Neuron (in vitro differentiated cells): ENCODE results near the gene CA10.

Source experiments
- H2AFZ ChIP-seq: one replicate; pipeline ENCODE4 v1.6.1; 2013; ENCODE audit warnings: low read depth, mild to moderate bottlenecking, inconsistent platforms, low read length, moderate library complexity
- H3K27me3 ChIP-seq: one replicate; pipeline ENCODE4 v1.6.1; 2013; ENCODE audit warnings: low read length; ENCODE audit not compliant: insufficient read depth
- H3K36me3 ChIP-seq: one replicate; pipeline ENCODE4 v1.6.1; 2013; ENCODE audit warnings: low read length; ENCODE audit not compliant: insufficient read depth
- H3K4me1 ChIP-seq: one replicate; pipeline ENCODE4 v1.6.1; 2013; ENCODE audit warnings: low read length; ENCODE audit not compliant: insufficient read depth
- H3K4me3 ChIP-seq: 2 replicates; pipeline ENCODE4 v1.5.1; 2013; ENCODE audit warnings: mild to moderate bottlenecking, low read length, moderate library complexity
- H3K9me3 ChIP-seq: one replicate; pipeline ENCODE4 v1.6.1; 2013; ENCODE audit warnings: low read length

CA10 gene

DNA sequence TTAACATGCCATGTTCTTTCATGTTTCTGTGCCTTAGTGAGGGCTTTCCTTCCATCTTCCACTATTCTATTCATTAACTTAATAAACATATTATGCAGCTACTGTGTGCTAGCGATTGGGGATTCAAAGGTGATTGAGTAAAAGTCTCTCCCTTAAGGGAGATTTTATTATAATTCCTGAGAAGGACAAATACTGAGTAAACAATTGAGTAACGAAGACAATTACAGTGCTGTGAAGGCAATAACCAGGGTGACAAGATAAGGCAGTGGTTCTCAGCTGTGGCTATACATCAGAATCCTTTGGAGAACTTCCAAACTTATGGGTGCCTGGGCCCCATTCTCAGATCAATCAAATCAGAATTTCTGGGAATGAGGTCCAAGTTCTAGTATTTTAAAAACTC is 353.3 kb downstream of the CA10 start:
- H3K27me3 ChIP-seq = no peaks in the 10 kb centered on the region
- H3K4me3 ChIP-seq = no peak overlapping the region
- no peak overlapping the region for H2AFZ ChIP-seq
- H3K9me3 ChIP-seq = no peaks in the 10 kb centered on the region
- H3K4me1 ChIP-seq = no peaks in the 10 kb centered on the region
- H3K36me3 ChIP-seq = no peaks in the 10 kb centered on the region

DNA sequence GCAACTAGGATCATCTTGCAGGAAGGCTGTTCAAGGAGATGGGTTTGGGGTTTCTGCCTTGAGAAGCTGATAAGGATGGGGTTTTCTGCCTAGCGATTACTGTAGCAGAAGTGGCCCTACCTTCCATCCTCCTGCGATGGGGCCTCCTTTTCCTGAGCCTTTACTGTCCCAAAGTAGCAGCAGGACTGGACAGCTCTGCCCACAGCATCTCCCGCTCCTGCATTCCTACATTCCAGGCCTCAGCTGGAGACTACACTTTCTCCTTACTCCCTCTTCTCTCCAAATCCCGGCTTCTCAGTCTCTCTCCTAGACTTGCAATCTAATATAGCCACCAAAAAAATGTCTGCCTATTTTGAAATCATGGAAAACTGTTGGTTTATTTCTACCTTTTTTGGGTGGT is 355.4 kb downstream of the CA10 start:
- H3K27me3 ChIP-seq = no peaks in the 10 kb centered on the region

DNA sequence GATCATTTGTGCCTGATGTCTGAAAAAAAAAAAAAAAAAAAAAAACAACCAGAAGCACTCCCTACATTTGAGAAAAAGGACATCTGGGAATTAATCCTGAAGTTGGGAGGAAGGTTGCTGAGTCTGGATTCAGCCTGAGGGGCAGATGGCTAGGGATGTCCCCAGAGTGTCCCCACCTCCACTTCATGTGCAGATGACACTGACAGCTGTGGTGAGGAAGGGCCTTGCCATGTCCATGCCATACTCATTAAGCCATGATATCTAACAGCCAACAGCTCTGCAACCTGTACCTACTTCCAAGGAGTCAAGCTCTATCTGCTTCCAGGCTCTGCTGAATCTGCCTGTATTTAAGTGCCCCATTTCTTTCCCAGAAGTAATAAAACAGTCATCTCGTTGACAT is 356.0 kb downstream of the CA10 start:
- no peaks in the 10 kb centered on the region for H3K27me3 ChIP-seq
- H3K36me3 ChIP-seq = no peaks in the 10 kb centered on the region

More for the DNA sequence above, 355.4 kb downstream of the CA10 start:
- Histone ChIP-seq H3K36me3 (no peaks in the 10 kb centered on the region), H3K4me1 (no peaks in the 10 kb centered on the region), H3K9me3 (no peaks in the 10 kb centered on the region), H2AFZ (no peak overlapping the region), H3K4me3 (no peak overlapping the region)

DNA sequence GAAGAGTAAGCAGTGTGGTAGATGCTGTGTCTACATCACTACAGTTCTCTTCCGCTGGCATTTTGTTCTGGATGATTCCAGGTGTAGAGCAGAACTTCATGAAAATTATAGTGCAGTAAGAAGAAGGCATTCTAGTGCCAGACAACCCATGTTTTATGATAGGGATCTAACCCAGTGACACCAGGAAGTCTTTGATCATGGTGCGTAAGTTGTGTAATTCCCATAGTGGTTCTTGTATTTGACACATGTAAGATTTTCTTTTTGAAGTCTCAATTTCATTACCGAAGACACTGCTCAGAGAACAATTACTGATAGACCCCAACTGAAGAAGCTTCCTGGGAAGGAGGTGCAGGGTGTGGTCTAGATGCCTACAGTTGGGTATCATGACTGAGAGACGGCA is 356.9 kb downstream of the CA10 start:
- Histone ChIP-seq H3K4me1 (no peaks in the 10 kb centered on the region), H3K9me3 (no peaks in the 10 kb centered on the region), H3K4me3 (no peak overlapping the region), H2AFZ (no peak overlapping the region), H3K36me3 (no peaks in the 10 kb centered on the region), H3K27me3 (no peaks in the 10 kb centered on the region)

More for the DNA sequence above, 356.0 kb downstream of the CA10 start:
- no peaks in the 10 kb centered on the region for H3K4me1 ChIP-seq
- no peak overlapping the region for H3K4me3 ChIP-seq
- H3K9me3 ChIP-seq = no peaks in the 10 kb centered on the region
- H2AFZ ChIP-seq = no peak overlapping the region

DNA sequence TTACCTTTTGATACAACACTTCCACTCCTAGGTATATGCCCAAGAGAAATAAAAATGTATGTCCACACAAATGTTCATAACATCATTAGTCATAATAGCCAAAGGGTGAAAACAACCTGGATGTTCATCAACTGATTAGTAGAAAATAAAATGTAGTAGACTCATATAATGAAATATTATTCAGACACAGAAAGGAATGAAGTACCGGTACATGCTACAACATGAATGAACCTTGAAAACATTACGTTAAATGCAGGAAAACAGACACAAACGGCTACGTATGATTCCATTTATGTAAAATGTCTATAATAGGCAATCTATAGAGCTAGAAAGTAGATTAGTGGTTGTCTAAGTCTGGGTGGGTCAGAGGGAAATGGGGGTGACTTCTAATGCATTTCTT is 358.5 kb downstream of the CA10 start:
- Histone ChIP-seq H3K9me3 (no peaks in the 10 kb centered on the region), H3K4me1 (no peaks in the 10 kb centered on the region), H3K36me3 (no peaks in the 10 kb centered on the region), H2AFZ (no peak overlapping the region), H3K4me3 (no peak overlapping the region), H3K27me3 (no peaks in the 10 kb centered on the region)

DNA sequence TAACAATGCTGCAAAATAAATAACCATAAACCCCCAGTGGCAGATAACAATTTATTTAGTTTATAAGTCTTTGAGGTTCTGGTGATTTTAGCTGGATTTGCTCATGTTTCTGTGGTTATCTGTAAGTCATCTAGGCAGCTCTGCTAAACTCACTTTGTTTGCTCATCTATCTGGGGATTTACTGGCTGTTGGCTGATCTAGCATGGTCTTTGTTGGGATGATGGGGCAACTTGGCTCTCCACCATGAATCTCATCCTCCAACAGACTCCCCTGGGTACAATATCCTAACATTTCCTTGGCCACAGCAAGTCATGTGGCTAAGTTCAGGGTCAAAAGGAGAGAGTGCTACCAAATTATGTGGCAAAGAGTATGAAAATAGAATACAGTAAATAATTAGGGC is 359.3 kb downstream of the CA10 start:
- no peak overlapping the region for H2AFZ ChIP-seq
- no peak overlapping the region for H3K4me3 ChIP-seq
- H3K36me3 ChIP-seq = no peaks in the 10 kb centered on the region
- no peaks in the 10 kb centered on the region for H3K27me3 ChIP-seq
- no peaks in the 10 kb centered on the region for H3K9me3 ChIP-seq
- no peaks in the 10 kb centered on the region for H3K4me1 ChIP-seq

DNA sequence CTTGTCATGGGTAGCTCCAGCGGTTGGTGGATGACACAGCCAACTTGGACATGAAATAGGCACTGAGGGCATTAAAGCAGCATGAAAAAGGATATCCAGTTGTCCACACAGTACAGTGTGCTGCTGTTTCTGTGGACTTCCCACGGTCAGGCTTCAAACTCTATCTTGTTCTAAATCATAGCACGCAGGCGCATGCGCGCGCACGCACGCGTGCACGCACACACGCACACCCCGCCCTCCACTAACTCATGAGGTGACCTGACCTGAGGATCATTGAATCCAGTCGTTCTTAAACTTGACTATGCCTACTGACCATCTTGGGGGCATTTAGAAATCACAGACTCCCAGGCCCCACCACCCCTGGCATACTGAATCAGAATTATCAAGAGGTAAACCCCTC is 361.4 kb downstream of the CA10 start:
- Histone ChIP-seq H3K4me1 (no peaks in the 10 kb centered on the region), H3K9me3 (no peaks in the 10 kb centered on the region), H2AFZ (no peak overlapping the region), H3K36me3 (no peaks in the 10 kb centered on the region), H3K4me3 (no peak overlapping the region), H3K27me3 (no peaks in the 10 kb centered on the region)

DNA sequence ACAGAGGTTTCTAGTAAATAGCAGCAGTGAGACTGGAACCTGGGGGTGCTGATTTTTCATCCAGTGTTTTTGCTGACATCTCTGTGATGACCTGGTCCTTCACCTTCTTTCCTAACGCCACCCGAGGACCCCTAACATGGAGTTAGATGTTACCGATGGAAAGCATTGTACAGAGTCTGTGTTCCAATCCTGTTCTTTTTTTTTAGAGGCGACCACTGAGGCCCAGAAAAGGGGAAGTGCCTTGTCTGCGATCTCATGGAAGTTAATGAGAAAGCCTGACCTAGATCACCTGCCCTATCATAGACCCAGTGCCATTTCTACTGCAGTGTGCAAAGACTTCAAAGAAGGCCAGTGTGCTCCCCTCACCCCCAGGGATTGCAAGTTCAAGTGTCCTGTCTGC is 362.5 kb downstream of the CA10 start:
- Histone ChIP-seq H3K9me3 (no peaks in the 10 kb centered on the region), H3K27me3 (no peaks in the 10 kb centered on the region), H2AFZ (no peak overlapping the region), H3K4me3 (no peak overlapping the region), H3K4me1 (no peaks in the 10 kb centered on the region), H3K36me3 (no peaks in the 10 kb centered on the region)

DNA sequence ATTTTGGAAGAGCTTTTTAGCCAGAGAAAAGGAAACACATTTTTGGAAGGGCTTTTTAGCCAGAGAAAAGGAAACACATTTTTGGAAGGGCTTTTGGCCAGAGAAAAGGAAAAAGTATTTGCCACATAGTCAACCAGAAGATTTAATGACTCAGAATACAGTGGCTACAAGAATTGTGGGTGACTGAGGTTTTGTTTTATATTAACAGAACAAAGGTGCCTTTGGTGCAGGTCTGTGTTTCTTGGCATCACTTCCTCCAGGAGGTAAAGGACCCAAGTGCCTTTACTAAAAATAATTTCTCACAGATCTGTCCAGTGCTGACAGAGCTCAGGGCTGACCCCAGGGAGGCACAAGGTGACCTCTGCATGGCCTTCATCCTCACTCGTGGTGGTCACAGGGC is 363.1 kb downstream of the CA10 start:
- no peak overlapping the region for H2AFZ ChIP-seq
- H3K4me3 ChIP-seq = no peak overlapping the region
- no peaks in the 10 kb centered on the region for H3K9me3 ChIP-seq
- H3K27me3 ChIP-seq = no peaks in the 10 kb centered on the region
- no peaks in the 10 kb centered on the region for H3K4me1 ChIP-seq
- no peaks in the 10 kb centered on the region for H3K36me3 ChIP-seq

DNA sequence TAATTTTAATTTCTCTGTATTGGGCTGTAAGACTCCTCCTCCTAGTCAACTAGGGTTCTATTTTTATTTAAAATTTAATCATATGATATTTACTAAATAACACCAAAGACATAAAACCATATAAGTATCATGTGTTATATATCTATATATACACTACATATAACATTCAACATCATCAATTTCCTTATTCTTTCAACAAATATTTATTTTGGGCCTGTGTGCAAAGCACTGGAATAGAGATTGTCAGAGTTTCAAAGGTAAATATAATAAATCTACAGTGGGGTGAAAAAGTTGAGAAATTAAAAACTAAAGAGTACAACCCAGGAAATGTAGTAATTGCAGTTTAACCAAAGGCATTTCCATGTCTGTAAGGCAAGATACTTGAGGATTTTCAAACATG is 364.0 kb downstream of the CA10 start:
- Histone ChIP-seq H3K4me3 (no peak overlapping the region), H3K9me3 (no peaks in the 10 kb centered on the region), H3K27me3 (no peaks in the 10 kb centered on the region), H2AFZ (no peak overlapping the region), H3K36me3 (no peaks in the 10 kb centered on the region), H3K4me1 (no peaks in the 10 kb centered on the region)

DNA sequence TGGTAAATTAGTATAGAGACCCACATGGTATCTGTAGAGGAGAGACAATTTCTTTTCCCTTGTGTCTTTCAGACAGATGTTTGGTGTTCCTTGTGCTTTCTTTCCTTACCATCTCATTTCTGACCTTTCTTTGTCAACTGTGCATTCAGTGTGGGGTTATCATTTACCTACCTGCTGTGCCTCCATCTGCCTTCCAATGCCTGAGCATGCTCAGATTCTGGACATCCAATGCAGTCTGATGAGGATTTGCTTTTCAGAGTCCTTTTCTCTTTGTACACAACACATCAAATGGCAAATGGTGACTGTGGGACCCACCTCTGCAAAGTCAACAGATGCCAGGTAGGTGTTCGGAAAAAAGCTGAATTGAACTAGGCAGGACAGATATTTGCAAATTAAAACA is 364.8 kb downstream of the CA10 start:
- H3K4me3 ChIP-seq = no peak overlapping the region
- no peaks in the 10 kb centered on the region for H3K27me3 ChIP-seq
- H2AFZ ChIP-seq = no peak overlapping the region
- no peaks in the 10 kb centered on the region for H3K4me1 ChIP-seq
- no peaks in the 10 kb centered on the region for H3K36me3 ChIP-seq
- no peaks in the 10 kb centered on the region for H3K9me3 ChIP-seq

DNA sequence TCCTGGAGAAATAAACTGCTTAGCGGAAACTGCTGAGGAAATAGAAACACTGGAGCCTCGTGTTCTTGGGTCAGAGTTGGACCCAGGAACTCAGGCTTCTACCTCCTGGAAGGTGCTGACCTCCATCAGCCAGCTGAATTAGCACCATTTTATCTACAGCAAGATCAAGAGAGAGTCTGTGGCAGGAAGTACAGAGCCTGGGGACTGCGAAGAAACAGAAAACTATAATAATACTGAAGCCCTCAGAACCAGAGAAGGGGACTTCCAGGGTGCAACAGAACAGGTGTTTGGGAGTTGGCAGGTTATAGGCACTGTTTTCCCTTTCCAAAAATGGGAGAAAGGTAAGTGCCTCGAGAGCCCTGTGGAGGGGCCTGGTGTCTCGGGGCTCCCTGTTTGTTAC is 379.7 kb downstream of the CA10 start:
- Histone ChIP-seq H3K4me1 (no peaks in the 10 kb centered on the region), H3K4me3 (no peak overlapping the region), H3K36me3 (no peaks in the 10 kb centered on the region), H3K27me3 (no peaks in the 10 kb centered on the region), H2AFZ (no peak overlapping the region), H3K9me3 (no peaks in the 10 kb centered on the region)

DNA sequence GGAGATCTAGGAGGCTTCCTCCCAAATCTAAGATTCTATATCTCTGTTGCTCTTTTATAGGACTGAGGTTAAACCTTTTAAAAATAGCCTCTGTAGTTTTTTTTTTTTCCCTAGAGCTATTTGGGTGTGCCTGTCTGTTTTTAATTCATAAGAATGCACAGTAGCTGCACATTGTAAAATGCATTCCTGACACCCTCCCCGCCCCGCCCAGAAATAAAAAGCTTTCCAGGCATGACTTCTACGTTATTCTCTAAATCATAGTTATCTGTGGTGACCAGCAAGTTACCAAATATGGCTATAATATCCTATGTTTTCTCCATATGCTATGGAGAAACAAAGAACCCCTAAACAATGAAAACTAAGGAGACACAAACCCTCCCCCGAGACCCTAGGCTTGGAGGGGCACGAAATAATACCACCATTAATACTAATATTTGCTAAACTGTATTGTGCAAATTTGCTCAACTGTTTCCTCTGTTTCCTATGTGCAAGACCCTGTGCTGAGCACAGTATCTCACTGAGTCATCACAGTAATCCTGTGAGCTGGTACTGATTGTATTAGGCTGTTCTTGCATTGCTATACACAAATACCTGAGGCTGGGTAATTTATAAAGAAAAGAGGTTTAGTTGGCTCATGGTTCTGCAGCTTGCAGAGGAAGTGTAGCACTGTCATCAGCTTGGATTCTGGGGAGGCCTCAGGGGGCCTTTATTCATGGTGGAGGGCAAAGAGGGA is 388.3 kb downstream of the CA10 start:
- Histone ChIP-seq H2AFZ (no peak overlapping the region), H3K27me3 (no peaks in the 10 kb centered on the region), H3K36me3 (no peaks in the 10 kb centered on the region), H3K4me3 (no peak overlapping the region), H3K4me1 (no peaks in the 10 kb centered on the region), H3K9me3 (no peaks in the 10 kb centered on the region)

DNA sequence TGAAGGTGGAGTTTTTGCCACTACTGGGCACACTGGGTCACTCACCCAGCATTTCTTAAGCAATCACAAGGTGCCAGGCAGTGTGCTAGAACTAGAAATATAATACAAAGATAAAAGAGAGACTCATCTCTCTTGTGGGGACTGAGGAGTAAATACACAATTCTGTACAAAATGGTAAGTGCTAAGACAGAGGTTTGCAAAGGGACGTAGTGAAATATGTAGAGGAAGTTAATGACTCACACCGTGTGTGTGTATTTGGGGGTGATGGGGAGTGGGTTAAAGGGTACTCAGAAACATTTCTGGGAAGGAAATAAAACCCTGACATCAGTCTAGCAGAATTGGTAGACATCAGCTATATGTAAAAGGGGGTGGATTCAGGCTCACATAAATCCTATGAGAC is 389.3 kb downstream of the CA10 start:
- Histone ChIP-seq H3K27me3 (no peaks in the 10 kb centered on the region), H3K4me3 (no peak overlapping the region), H2AFZ (no peak overlapping the region), H3K9me3 (no peaks in the 10 kb centered on the region), H3K4me1 (no peaks in the 10 kb centered on the region), H3K36me3 (no peaks in the 10 kb centered on the region)
